ENCODE data around the gene SPATA17. TPM values are rescaled to one million over a fixed set of nuclear protein-coding genes. Genes with fewer than 3 reads are reported as not detected.

SPATA17 gene
- total RNA-seq, 2 experiments from 2014 or later, result 0.14 TPM; not detected in 1

- no peaks in the 10 kb centered on the region for H3K36me3 Mint-ChIP-seq (ENCODE audit: low read depth)
- CTCF ChIA-PET, result interaction anchor here (0.6 kb wide), 1 partner anchor 70 kb away, joined by 4 read pairs; no protein-coding TSS in a partner anchor
These were observed 260.8 kb downstream of the SPATA17 start for GRCh38 chr1:217891966-217892365.

DNA sequence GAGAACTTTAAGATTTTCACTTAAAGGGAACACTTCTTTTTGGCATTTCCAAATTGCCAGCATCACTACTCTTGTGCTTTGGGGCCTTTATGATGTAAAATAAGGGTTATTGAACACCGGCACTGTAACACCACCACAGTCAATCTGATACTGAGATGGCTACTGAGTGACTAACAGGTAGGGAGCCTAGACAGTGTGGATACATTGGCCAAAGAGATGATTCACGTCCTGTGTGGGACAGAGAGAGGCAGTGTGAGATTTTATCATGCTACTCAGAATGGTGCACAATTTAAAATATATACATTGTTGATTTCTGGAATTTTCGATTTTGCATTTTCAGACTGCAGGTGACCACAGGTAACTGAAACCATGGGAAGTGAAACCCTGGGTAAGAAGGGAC lies 261.6 kb downstream of the SPATA17 start:
- no peaks in the 10 kb centered on the region for H3K36me3 Mint-ChIP-seq (ENCODE audit: low read depth)
- POLR2A ChIA-PET, result no interaction called here
- no peaks in the 10 kb centered on the region for H3K4me1 Mint-ChIP-seq
- DNase-seq, result no peak
- no peak for ATAC-seq
- H3K27ac Mint-ChIP-seq, result no peak overlapping the region
- H3K9me3 Mint-ChIP-seq (ENCODE audit: low read depth), result no peaks in the 10 kb centered on the region
- H3K4me3 Mint-ChIP-seq, result no peak overlapping the region
- CTCF ChIA-PET, result no interaction called here
- no peaks in the 10 kb centered on the region for H3K27me3 Mint-ChIP-seq
- intact Hi-C loops (cut with DNase I, micrococcal nuclease), result no loop called here

More at GRCh38 chr1:217891966-217892365, 260.8 kb downstream of the SPATA17 start:
- Mint-ChIP-seq H3K4me3 (no peak overlapping the region), H3K9me3 (ENCODE audit: low read depth) (no peaks in the 10 kb centered on the region), H3K4me1 (no peaks in the 10 kb centered on the region), H3K27me3 (no peaks in the 10 kb centered on the region), H3K27ac (no peak overlapping the region)
- DNase-seq (no peak), ATAC-seq (no peak)
- POLR2A ChIA-PET, result no interaction called here
- intact Hi-C loops (cut with DNase I, micrococcal nuclease), result no loop called here

- POLR2A ChIA-PET, result no interaction called here
- H3K36me3 Mint-ChIP-seq (ENCODE audit: low read depth), result no peaks in the 10 kb centered on the region
- no peaks in the 10 kb centered on the region for H3K4me1 Mint-ChIP-seq
- no peak overlapping the region for H3K27ac Mint-ChIP-seq
- H3K9me3 Mint-ChIP-seq (ENCODE audit: low read depth), result no peaks in the 10 kb centered on the region
- H3K27me3 Mint-ChIP-seq, result no peaks in the 10 kb centered on the region
- DNase-seq (no peak), ATAC-seq (no peak)
- CTCF ChIA-PET, result no interaction called here
- H3K4me3 Mint-ChIP-seq, result no peak overlapping the region
- intact Hi-C loops (cut with DNase I, micrococcal nuclease), result no loop called here
These were observed 264.7 kb downstream of the SPATA17 start for GRCh38 chr1:217895841-217896240.

- no peak for ATAC-seq
- intact Hi-C loops (cut with DNase I, micrococcal nuclease), result no loop called here
These were observed 265.3 kb downstream of the SPATA17 start for GRCh38 chr1:217896490-217896889.

GRCh38 chr1:217897100-217897499 lies 266.0 kb downstream of the SPATA17 start:
- ChIA-PET CTCF (no interaction called here), POLR2A (no interaction called here)
- ATAC-seq (no peak), DNase-seq (no peak)
- intact Hi-C loops (cut with DNase I, micrococcal nuclease), result no loop called here
- H3K9me3 Mint-ChIP-seq (ENCODE audit: low read depth), result no peaks in the 10 kb centered on the region
- peaks cover 2% of the 10 kb centered on the region for H3K27me3 Mint-ChIP-seq
- H3K36me3 Mint-ChIP-seq (ENCODE audit: low read depth), result no peaks in the 10 kb centered on the region
- H3K27ac Mint-ChIP-seq, result no peak overlapping the region
- no peak overlapping the region for H3K4me3 Mint-ChIP-seq
- H3K4me1 Mint-ChIP-seq, result no peaks in the 10 kb centered on the region

More at GRCh38 chr1:217896490-217896889, 265.3 kb downstream of the SPATA17 start:
- H3K27me3 Mint-ChIP-seq, result peaks cover 2% of the 10 kb centered on the region
- ChIA-PET CTCF (no interaction called here), POLR2A (no interaction called here)
- no peak overlapping the region for H3K27ac Mint-ChIP-seq
- H3K36me3 Mint-ChIP-seq (ENCODE audit: low read depth), result no peaks in the 10 kb centered on the region
- no peak overlapping the region for H3K4me3 Mint-ChIP-seq
- no peaks in the 10 kb centered on the region for H3K9me3 Mint-ChIP-seq (ENCODE audit: low read depth)
- no peak for DNase-seq
- H3K4me1 Mint-ChIP-seq, result no peaks in the 10 kb centered on the region

DNA sequence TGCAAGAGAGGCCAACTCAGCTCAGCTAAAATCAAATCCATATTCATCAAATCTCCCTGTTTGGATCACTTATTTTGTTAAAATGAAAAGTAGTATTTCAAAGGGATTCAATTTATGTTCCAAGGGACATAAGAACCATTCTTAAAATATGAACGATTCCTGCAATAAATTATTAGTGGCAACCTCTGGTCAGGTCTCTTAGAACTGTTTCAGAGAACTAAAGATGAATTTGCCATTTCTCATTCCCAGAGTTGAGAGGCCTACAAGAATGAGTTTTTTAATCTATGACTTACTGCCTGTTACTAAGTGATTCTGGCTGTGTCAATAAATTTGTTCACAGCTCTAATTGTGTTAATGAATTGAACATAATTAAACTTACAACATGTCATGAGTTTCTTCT lies 268.5 kb downstream of the SPATA17 start:
- H3K4me3 Mint-ChIP-seq, result no peak overlapping the region
- H3K36me3 Mint-ChIP-seq (ENCODE audit: low read depth), result no peaks in the 10 kb centered on the region
- CTCF ChIA-PET, result interaction anchor here (0.9 to 1.0 kb wide), 2 partner anchors 26 to 154 kb away, joined by 3 to 4 read pairs; no protein-coding TSS in a partner anchor
- H3K27ac Mint-ChIP-seq, result no peak overlapping the region
- no peak for ATAC-seq
- peaks cover 2% of the 10 kb centered on the region for H3K27me3 Mint-ChIP-seq
- POLR2A ChIA-PET, result no interaction called here
- no peak for DNase-seq
- no peaks in the 10 kb centered on the region for H3K4me1 Mint-ChIP-seq
- intact Hi-C loops (cut with DNase I, micrococcal nuclease), result no loop called here
- no peaks in the 10 kb centered on the region for H3K9me3 Mint-ChIP-seq (ENCODE audit: low read depth)

- peak; percentile 26 for ATAC-seq
- ChIA-PET CTCF (no interaction called here), POLR2A (no interaction called here)
- H3K9me3 Mint-ChIP-seq (ENCODE audit: low read depth), result no peaks in the 10 kb centered on the region
- no peaks in the 10 kb centered on the region for H3K27me3 Mint-ChIP-seq
- no peak overlapping the region for H3K27ac Mint-ChIP-seq
- no peaks in the 10 kb centered on the region for H3K4me1 Mint-ChIP-seq
- no peak for DNase-seq
- no peak overlapping the region for H3K4me3 Mint-ChIP-seq
- intact Hi-C loops (cut with DNase I, micrococcal nuclease), result no loop called here
- no peaks in the 10 kb centered on the region for H3K36me3 Mint-ChIP-seq (ENCODE audit: low read depth)
These were observed 276.4 kb downstream of the SPATA17 start for GRCh38 chr1:217907504-217907903.

DNA sequence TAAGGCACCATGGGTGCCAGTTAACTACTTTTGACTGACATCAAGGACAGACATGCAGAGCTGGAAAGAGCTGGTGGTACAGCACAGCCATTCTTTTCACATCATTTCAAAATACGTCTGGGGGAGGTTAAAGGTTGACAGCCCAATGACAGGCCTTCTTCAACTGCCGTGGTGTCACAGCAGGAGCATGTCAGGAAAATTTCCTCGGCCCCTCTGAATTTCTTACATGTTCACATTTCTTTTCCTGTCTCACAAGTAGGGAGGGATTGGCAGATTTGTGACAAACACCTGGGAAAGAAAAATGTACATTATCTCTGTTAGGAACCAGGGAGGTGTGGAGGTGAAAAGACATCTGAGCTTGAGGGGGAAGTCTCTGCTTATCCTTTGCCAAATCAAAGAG lies 279.1 kb downstream of the SPATA17 start:
- H3K4me3 Mint-ChIP-seq, result no peak overlapping the region
- no peak overlapping the region for H3K27ac Mint-ChIP-seq
- no peaks in the 10 kb centered on the region for H3K4me1 Mint-ChIP-seq
- H3K36me3 Mint-ChIP-seq (ENCODE audit: low read depth), result no peaks in the 10 kb centered on the region
- DNase-seq, result no peak
- ATAC-seq, result no peak
- ChIA-PET CTCF (no interaction called here), POLR2A (no interaction called here)
- no peaks in the 10 kb centered on the region for H3K27me3 Mint-ChIP-seq
- intact Hi-C loops (cut with DNase I, micrococcal nuclease), result no loop called here
- peaks cover 4% of the 10 kb centered on the region for H3K9me3 Mint-ChIP-seq (ENCODE audit: low read depth)

DNA sequence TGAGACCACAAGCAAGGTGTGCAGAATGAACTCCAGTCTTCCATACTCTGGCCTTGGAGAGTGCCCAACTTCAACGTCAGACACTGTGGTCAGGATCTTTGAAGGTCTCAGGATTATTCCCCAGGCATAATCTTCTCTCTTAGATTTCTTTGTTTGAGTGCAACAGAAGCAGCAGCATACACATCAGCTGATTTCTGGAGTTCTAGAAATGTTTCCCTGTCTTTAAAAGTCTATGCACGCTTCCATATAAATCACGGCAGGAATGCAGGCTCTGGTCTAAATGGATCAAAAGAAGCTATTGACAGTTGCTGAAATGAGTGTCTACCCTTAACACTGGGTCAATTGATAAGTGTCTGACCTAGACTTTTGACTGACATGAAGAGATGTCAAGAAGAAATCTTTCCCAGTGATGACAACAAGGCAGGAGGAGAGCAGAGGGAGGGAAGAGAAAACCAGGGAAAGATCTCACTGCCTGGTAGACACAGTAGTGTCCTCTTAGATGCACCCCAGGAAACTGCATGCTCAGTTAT lies 279.7 kb downstream of the SPATA17 start:
- Mint-ChIP-seq H3K4me1 (no peaks in the 10 kb centered on the region), H3K4me3 (no peak overlapping the region), H3K9me3 (ENCODE audit: low read depth) (peaks cover 4% of the 10 kb centered on the region), H3K27ac (no peak overlapping the region), H3K27me3 (no peaks in the 10 kb centered on the region), H3K36me3 (ENCODE audit: low read depth) (no peaks in the 10 kb centered on the region)
- ATAC-seq, result no peak
- DNase-seq, result no peak
- ChIA-PET CTCF (no interaction called here), POLR2A (no interaction called here)
- intact Hi-C loops (cut with DNase I, micrococcal nuclease), result no loop called here

GRCh38 chr1:217911908-217912307 lies 280.8 kb downstream of the SPATA17 start:
- Mint-ChIP-seq H3K27me3 (no peaks in the 10 kb centered on the region), H3K36me3 (ENCODE audit: low read depth) (no peaks in the 10 kb centered on the region), H3K27ac (no peak overlapping the region), H3K4me1 (no peaks in the 10 kb centered on the region), H3K9me3 (ENCODE audit: low read depth) (peaks cover 6% of the 10 kb centered on the region), H3K4me3 (no peak overlapping the region)
- ATAC-seq, result no peak
- intact Hi-C loops (cut with DNase I, micrococcal nuclease), result no loop called here
- ChIA-PET POLR2A (no interaction called here), CTCF (no interaction called here)
- DNase-seq, result peak; percentile 12

DNA sequence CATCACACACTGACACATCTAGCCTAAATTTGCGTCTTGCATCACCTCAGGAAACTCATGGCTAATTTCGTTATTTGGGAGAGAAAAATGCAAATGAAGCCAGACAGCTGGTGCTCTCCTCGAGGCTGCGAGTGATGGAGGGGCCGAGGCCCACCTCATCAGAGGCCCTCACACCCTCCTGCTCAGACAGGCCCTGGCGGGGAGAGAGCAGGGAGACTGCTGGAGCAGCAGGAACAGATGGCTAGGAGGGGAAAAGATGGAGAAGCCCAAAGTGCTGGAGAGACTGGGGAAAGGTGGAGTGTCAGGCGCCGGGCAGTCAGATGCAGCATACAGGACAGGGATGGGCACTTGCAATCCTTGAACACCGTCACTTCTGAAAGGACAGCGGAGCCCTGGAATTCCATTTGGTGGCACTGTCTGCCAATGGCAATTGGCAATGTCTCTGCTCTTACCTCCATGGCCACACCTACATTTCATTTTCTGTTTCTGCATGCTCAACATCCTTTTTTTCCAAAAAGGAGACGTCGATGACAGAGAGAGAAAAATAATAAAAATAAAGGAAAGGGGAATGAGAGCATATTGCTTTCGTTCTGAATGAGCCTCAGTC lies 286.2 kb downstream of the SPATA17 start:
- Mint-ChIP-seq H3K27ac (no peak overlapping the region), H3K4me3 (no peak overlapping the region), H3K36me3 (ENCODE audit: low read depth) (no peaks in the 10 kb centered on the region), H3K4me1 (no peaks in the 10 kb centered on the region), H3K9me3 (ENCODE audit: low read depth) (peaks cover 6% of the 10 kb centered on the region), H3K27me3 (peaks cover under 1% of the 10 kb centered on the region)
- ChIA-PET POLR2A (no interaction called here), CTCF (no interaction called here)
- no peak for ATAC-seq
- no peak for DNase-seq
- intact Hi-C loops (cut with DNase I, micrococcal nuclease), result no loop called here

GRCh38 chr1:217919683-217920388 lies 288.7 kb downstream of the SPATA17 start:
- no peak for DNase-seq
- intact Hi-C loops (cut with DNase I, micrococcal nuclease), result no loop called here
- no peaks in the 10 kb centered on the region for H3K4me1 Mint-ChIP-seq
- CTCF ChIA-PET, result no interaction called here
- no peak overlapping the region for H3K27ac Mint-ChIP-seq
- no peak overlapping the region for H3K4me3 Mint-ChIP-seq
- no peaks in the 10 kb centered on the region for H3K36me3 Mint-ChIP-seq (ENCODE audit: low read depth)
- peaks cover 13% of the 10 kb centered on the region for H3K27me3 Mint-ChIP-seq
- peaks cover 3% of the 10 kb centered on the region for H3K9me3 Mint-ChIP-seq (ENCODE audit: low read depth)
- POLR2A ChIA-PET, result no interaction called here
- no peak for ATAC-seq

All from activated CD4-positive, alpha-beta T cell treated with anti-CD3 and anti-CD28 coated beads for 36 hours (primary cell).